Hepatocyte (in vitro differentiated cells): Measurements from ENCODE around the gene KIAA0513.

Experiments used
- CTCF ChIP-seq: fragments of 200-600 bp; sonication (generic); IDR thresholded peaks from 2 replicates; pipeline ENCODE4 v1.5.1; 2016; ENCODE audit warnings: antibody characterized with exemption, mild to moderate bottlenecking; ENCODE audit not compliant: poor library complexity
- EZH2 ChIP-seq: fragments of 200-600 bp; sonication (generic); IDR thresholded peaks from 2 replicates; pipeline ENCODE4 v1.6.1; 2016; ENCODE audit warnings: antibody characterized with exemption, mild to moderate bottlenecking, borderline replicate concordance
- EZH2phosphoT487 ChIP-seq: fragments of 200-600 bp; sonication (generic); IDR thresholded peaks from one replicate; pipeline ENCODE4 v1.6.1; 2018; ENCODE audit warnings: antibody characterized with exemption, mild to moderate bottlenecking, low read depth, moderate library complexity; ENCODE audit not compliant: unreplicated experiment, severe bottlenecking

GRCh38 chr16:85103114-85104079, 75.8 kb downstream of the KIAA0513 start:
- TF ChIP-seq CTCF (no peak), EZH2 (no peak), EZH2phosphoT487 (no peak)
